ENCODE results near the gene CHRD.

CHRD gene

GRCh38 chr3:184384342-184384741, 4.5 kb downstream of the CHRD start:
- no peak for DNase-seq

GRCh38 chr3:184384856-184385422, 5.1 kb downstream of the CHRD start:
- no peak for DNase-seq

- DNase-seq, result no peak
Measured at GRCh38 chr3:184386047-184386806, 6.4 kb downstream of the CHRD start.

- DNase-seq, result no peak
Measured at GRCh38 chr3:184387174-184387714, 7.4 kb downstream of the CHRD start.

GRCh38 chr3:184388164-184388935, 8.5 kb downstream of the CHRD start:
- no peak for DNase-seq

GRCh38 chr3:184388936-184389230, 9.0 kb downstream of the CHRD start:
- DNase-seq, result no peak

- no peak for DNase-seq
Measured at GRCh38 chr3:184389384-184389783, 9.5 kb downstream of the CHRD start.

GRCh38 chr3:184389935-184390528, 10.2 kb downstream of the CHRD start:
- no peak for DNase-seq

- DNase-seq, result no peak
Measured at GRCh38 chr3:184391266-184391665, 11.4 kb downstream of the CHRD start.

GRCh38 chr3:184395320-184395660, 15.4 kb downstream of the CHRD start:
- DNase-seq, result no peak

GRCh38 chr3:184399410-184399809, 19.6 kb downstream of the CHRD start:
- DNase-seq, result no peak

- DNase-seq, result no peak
Measured at GRCh38 chr3:184405075-184406030, 25.5 kb downstream of the CHRD start.

- DNase-seq, result no peak
Measured at GRCh38 chr3:184409331-184409926, 29.6 kb downstream of the CHRD start.

- DNase-seq, result no peak
Measured at GRCh38 chr3:184409946-184410500, 30.2 kb downstream of the CHRD start.

- no peak for DNase-seq
Measured at GRCh38 chr3:184414418-184415202, 34.8 kb downstream of the CHRD start.

- no peak for DNase-seq
Measured at GRCh38 chr3:184415203-184415490, 35.3 kb downstream of the CHRD start.

GRCh38 chr3:184417619-184418327, 37.9 kb downstream of the CHRD start:
- peak; percentile 1 for DNase-seq

- DNase-seq, result no peak
Measured at GRCh38 chr3:184419171-184419570, 39.3 kb downstream of the CHRD start.

- no peak for DNase-seq
Measured at GRCh38 chr3:184423561-184423960, 43.7 kb downstream of the CHRD start.

- DNase-seq, result no peak
Measured at GRCh38 chr3:184426691-184427141, 46.9 kb downstream of the CHRD start.
